HG02970 (cell line): ENCODE data around the gene ARHGAP28.

Source experiments
- ATAC-seq: cut with Tn5 transposase; IDR thresholded peaks from one replicate; pipeline ENCODE4 v1.9.1; 2021; ENCODE audit warnings: mild to moderate bottlenecking, moderate library complexity, moderate number of reproducible peaks; ENCODE audit not compliant: unreplicated experiment, low FRiP score

Gene ARHGAP28

DNA sequence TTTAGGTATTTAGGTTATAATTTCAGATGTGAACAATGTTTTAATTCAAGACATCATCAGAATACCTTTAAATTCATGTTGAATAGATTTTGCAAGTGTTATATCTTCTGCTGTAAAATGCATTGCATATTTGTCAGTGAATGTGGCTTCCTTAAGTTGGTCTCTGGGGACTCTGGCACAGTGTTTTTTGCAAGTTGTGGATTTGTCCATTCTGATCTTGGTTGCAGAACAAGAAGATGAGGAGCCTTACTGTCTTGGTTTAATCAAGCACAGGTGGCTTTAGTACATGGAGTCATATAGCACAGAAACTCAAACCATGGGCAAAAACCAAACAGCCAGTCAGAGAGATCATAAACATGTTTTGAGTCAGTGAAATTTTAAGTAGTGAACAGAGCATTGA lies 135.7 kb downstream of the ARHGAP28 start:
- no peak for ATAC-seq

DNA sequence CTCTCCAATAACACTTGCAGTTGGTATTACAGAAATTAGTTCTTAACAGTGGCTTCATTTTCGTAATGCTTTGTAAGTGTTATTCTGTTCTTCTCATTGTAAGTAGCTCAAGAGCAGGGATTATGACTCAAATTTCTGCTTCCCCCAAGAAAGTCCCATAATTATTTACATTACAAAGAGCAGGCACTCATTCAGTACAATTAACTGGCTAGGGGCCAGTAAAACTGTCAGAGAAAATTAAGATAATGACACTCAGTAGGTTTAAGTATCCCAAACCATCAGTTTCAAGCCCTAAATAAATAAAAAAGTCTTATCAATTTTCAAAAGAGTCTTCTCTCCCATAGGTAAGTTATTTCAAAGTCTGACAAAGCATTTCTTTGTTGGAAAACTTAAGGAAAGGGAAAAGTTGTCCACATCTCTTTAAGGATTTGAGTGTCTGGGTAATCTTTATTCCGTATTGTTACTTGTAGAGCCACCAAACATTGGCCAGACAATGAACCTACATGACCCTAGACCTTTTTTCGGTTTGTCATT lies 137.1 kb downstream of the ARHGAP28 start:
- no peak for ATAC-seq

DNA sequence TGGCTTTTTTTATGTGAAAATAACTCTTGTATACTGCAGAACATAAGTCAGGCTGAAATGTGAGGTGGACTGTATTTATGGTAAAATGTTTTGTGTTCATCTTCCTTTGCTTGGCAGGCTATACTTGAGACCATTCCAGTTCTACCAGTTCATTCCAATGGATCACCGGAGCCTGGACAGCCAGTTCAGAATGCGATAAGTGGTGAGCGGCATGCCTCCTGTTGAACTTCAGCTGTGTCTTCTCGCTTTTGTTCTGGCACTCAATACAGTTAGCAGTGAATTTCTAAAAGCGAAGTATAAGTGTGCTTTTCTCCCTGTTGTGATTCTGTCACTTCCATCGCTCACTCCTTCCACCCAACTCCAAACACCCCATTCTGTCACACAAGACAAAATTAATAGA lies 138.5 kb downstream of the ARHGAP28 start:
- no peak for ATAC-seq

DNA sequence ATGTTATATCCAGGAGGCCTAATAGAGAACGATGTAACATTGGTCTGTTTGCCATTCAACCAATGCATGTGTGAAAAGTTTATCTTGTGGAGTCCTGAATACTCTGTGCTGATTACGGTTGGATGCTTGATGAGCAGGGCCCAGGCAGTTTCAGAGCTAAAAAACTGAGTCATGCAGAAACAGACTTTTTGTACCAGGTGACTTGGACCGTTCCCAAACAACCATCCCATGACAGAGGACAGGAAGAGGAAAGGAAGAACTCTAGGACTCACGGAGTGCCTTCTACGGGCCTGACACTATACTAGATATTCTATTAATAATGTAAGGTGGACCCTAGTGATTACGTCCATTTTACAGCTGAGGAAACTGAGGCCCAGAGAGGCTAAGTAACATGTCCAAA lies 142.1 kb downstream of the ARHGAP28 start:
- no peak for ATAC-seq

DNA sequence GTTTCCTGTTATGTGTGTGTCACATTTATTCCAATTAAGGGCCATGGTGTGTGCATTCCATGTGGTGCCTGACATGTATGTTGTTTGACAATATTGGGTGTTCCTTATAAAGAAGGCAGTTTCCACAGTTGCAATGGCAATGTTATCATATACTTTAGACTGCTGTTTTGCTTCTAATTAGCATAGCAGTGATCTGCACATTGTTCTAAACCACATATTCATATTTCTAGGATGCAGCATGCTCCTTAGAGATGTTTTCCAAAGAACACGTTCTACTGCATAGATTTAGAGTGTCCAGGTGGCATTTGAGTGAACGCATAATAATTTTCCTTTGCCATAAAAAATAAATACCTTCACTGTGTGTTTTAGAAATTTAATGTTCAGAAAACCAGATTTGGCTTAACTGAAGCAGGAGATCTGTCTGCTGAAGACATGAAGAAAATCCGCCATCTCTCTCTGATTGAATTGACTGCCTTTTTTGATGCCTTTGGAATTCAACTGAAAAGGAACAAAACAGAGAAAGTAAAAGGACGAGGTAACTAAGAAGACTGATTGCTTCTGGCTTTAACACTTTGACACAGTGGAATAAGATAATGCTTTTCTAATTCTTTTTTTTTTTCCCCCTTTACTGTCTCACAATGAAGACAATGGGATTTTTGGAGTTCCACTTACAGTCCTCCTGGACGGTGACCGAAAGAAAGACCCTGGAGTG lies 143.7 kb downstream of the ARHGAP28 start:
- ATAC-seq, result no peak

DNA sequence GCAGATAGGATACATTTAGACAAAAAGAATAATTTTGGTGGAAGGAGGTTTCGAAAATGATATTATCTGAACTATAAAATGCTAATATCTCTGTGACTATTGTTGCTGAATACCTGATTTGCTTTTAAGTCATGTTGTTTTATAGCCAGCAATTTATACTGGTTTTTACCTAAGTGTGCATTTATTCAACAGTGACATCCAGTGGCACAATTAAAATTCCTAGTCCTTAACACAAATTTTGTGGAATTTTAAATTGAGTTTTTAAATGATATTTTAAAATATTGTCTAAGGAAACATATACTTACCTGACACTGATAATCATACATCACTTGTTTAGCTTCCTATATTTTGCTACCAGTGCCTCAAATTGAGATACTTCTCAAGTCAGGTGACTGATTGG lies 144.8 kb downstream of the ARHGAP28 start:
- ATAC-seq, result no peak

DNA sequence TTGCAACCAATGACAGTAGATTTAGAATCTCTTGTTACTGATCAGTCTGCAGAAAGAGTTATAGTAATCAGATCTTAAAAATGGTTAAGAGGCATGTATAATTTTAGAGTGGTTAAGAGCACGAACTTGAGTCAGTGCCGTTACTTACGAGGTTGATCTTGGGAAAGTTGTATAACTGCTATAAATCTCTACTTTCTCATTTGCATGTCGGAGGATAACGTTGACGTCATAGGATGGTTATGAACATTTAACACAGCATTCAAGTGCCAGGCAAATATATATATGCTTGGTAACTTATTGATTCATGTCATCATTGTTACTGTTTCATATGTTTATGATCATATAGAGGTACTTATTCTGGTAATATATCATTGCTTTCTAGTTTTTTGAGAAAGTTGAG lies 146.2 kb downstream of the ARHGAP28 start:
- ATAC-seq, result no peak

DNA sequence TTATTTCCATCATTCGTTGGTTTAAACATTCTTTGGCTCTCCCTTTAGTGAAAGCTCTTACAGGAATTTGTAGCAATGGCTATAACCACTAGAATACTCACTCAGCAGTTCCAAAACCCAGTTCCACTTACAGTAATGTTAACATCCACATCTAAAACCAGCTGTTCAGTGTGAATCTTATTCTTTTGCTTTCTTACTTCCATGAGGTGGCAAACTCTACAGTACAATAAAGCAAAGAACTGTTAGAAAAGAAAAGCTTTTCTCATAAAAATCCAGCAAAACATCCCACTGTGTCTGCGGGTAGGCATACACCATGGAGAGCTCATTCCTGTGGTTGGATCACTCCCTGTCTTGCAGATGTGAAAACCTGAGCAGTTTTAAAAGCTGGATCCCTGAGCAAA lies 147.1 kb downstream of the ARHGAP28 start:
- ATAC-seq, result no peak

DNA sequence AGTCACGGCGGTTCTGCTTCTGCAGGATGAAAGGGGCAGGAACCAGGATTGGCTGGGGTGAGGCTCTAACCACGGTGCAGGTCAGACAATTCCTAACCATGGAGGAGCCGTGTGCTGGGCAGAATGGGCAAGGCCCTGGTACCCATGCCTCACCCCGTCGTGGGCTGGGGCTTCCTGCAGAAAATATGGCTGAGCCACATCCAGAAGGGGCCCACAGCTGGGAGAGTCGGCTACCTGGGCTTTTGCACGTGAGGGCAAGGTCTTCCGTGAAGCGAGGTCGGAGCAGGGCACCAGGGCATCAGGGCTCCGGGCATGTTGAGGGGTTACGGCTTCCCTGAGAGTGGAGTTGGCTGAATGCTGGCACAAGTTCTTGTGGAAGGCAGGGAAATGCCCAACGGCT lies 147.8 kb downstream of the ARHGAP28 start:
- no peak for ATAC-seq

DNA sequence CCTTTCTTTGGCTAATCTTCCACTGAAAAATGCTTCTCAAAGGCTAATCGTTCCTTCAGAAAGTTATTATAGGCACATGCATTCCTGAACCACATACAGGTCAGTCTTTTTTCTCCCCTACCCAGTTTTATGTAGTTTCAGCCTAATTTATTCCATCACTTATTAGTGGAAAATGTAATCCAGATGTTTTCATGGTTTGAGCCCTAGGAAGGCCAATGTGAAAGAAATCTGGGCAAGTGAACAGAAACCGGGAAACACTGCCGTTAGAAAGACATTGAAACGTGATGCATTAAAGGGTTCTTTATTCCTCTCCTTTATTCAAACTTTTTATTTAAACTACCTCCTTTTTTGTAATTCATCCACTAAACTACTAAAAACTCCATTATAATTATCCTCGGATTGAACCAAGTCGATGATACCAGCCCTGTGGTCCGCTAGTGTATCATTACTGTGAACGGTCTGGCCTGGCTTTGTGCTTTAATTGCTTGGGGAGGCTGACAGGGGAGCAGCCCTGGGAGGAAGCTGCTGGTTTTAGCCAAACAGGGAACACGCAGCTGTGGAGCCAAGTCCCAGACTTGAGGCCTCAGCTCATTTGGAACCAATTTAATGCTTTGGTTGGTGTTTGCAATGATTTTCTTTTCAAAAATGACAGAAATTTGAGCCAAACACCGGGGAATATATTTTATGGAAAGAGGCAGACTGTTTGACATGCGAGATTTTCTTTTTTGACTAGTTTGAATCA lies 149.2 kb downstream of the ARHGAP28 start:
- ATAC-seq, result no peak

DNA sequence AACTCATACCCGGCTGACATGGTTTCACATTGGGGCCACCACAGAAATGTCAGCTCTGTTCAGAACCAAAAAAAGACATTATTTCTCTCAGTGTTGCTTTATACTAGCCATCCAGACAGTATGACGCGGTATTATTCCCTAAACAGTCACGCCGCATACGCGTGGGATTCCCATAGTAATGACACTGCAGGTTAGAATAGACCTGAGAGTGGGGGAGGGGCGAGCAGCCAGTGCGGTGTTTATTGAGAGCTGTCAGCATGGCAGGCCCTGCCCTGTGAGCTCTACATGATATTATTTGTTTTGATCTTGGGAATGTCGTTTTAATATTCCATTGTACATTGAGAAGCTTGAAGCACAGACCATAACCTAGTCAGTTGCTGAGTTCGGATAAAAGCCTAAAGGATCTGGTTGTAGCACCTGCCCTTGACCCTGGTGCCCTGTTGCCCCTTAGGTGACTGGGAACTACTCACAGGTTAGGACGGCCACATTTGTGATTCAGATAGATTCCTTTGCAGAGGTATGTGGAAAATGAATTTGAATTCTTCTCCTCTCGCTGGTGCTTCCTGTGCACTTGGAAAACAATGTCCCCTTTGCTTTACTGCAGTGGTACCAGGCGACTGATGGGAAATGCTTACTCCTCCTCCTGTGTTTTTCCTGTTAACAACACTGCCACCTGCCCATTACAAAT lies 150.1 kb downstream of the ARHGAP28 start:
- ATAC-seq, result no peak

DNA sequence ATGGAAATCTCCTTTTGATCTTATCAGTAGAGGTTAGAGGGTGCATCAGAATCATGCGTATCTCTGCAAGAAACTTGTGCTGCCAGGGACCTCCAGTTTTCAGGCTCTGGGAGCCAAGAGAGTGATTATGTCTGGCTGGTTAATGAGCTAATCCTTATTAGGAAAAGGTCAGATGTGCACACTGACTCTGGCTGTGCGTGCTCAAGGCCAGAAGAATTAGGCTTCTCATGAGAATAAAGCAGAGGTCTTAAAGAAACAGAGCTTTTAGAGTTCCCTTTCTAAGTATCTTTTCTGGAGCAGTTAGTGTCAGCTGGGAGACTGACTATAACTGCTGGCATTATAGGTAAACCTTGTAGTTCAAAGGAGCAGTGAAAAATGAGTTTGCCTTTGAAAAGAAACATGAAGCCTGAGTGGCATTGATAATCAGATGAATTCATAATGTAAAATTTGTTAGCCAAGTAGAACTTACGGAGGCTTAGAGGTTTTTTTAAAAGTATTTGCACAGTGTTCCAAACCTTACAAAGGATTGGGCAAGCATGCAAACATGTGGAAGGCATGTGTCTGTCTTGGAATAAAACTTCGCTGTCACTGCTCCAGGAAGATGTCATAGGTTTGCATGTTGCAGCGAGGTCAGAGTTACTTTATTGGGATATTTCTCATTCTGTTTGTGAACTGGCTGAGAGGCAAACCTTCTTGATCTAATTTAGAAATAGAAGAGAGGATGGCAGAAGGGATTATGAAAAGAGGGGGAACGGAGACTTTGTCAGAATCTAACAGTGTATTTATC lies 151.7 kb downstream of the ARHGAP28 start:
- no peak for ATAC-seq

DNA sequence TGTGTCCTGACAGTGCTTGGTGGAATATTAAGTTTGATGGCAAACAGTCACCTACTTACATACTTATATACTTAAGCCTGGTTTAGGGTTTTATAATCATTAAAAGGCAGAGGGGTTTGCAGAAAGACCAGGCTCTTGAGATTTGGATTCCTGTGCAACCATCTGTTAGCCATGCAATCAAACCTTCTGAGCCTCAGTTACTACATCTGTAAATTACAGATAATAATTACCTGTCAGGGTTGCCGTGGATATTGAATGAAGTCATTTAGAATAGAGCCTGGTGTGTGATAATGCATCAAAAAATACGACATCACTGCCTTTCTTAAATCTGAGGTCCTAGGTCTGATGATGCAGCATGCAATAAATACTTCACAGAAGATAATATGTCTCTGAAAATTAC lies 152.9 kb downstream of the ARHGAP28 start:
- ATAC-seq, result no peak

DNA sequence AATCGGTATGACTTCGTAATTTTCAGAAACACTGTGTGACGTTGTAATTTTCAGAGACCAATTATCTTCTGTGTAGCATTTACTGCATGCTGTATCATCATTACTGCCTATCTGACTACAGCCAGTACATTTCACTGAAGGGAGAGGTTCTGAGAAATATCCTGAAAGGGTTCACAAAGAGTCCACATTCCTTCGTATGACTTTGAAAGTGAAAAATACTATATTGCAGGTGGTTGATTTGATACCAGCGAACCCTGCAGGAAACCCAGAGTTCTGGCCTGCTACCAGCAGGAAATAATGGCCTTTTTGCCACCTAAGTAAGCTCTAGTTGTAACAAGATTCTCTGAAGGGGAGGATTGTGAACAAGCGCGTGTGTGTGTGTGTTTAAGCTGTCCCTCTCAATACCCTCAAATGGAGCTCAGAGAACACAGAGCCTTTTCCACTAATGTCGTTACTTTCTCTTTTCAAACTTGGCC lies 155.5 kb downstream of the ARHGAP28 start:
- ATAC-seq, result no peak

DNA sequence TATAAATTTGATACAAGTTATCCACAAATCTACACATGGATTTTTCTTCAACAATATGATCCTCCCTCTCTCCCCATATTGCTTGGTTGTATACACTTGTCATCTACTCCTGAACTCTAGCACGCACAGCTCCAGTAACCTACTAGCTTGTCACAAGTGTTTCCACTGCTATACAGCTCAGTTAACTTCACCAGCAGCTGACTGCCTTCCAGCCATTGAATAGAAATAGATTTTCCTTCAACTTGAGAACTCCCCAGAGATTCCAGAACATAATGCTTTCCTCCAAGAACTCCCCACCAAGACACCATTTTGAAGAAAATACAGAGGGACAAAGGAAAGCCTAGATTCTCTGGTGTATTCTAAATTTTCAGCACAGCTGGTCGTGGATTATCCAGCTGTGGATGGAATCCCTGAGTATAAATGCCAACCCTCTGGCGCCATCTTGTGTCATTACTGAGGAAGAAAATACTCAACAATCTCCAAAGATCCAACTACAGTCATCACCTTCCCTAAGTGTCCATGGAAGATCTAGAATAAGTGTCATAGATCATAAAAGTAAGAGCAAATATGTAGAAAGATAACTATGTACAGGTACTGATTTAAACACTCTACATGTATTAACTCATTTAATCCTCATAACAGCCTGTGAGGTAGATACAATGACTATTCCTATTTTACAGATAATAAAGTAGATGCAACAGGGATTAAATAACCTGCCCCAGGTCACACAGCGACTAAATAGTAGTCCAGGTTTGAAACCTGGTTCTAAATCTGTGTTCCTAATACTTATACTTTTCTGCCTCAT lies 156.7 kb downstream of the ARHGAP28 start:
- ATAC-seq, result no peak

DNA sequence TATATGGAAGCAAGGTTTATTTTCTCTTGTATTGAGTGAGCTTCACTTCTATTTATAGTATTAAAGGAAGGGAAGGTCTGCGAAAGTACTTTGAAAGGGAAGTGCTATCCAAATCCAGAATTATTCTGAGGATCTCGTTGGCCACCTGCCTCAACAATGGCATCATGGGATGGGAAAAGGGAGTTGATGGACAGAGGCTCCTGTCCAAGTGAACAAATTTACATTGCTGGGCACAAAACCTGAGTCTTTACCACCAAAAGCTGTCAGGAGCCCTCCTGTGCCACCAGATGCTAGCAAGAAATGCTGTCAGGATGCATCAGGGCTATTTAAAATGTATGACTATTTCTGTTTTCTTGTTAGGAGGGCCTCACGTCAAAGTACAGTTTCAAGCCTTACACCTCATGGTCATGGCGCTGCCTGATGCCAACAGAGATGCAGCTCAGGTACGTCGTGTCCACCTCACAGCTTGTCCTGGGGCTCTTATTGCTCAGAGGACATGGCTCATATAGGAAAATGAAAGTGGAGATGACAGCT lies 157.3 kb downstream of the ARHGAP28 start:
- no peak for ATAC-seq

DNA sequence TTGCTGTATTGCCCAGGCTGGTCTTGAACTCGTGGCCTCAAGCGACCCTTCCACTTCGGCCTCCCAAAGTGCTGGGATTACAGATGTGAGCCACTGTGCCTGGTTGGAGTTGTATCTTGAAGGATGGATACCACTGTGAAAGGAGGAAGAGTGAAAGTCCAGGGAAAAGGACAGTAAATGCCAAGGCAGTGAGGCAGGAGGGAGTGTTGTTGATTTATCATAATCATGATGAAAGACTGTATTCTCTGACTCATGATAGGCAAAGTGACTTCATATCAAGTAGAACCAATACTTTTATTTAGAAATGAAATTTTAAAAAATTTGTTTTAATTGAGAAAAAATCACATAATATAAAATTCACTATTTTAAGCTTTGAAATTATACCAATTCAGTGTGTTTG lies 162.3 kb downstream of the ARHGAP28 start:
- ATAC-seq, result no peak

DNA sequence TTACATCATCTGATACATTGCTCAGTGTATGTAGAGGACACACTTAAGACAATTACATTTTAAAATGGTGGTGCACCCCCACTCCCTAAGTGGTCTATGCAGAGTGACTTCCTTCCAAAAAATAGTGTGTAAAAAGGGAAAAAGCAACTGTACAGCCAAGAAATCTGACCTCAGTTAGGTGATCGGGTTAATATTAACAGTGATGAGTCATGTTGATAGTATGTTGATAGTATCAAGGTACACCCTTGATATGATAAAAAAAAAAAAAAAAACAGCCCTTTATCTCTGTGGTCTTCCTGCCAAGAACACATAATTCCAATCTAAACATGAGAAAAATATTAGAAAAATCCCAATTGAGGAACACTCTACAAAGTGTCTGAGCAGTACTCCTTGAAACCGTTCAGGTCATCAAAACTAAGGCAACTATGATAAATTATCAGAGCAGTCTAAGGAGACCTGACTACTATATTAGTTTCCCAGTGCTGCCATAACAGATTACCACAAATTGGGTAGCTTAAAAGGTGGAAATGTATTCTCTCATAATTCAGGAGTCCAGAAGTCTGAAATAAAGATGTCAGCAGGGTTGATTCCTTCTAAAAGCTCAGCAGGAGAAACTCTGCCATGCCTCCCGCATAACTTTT lies 171.9 kb downstream of the ARHGAP28 start:
- no peak for ATAC-seq

DNA sequence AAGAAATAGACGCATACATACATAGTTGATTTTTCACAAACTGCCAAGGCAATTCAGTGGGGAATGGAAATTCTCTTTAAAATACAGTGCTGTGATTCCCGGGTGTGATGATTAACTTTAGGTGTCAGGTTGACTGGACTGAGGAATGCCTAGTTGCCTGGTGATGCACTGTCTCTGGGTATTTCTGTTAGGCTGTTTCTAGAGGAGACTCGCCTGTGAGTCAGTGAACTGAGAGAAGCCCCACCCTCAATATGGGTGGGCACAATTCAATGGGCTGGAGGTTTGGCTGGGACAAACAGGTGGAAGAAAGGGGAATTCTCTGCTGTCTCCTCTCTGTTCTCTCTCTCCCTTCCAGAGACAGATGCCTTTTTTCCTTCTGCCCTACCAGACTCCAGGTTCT lies 187.6 kb downstream of the ARHGAP28 start:
- ATAC-seq, result no peak
